PC-9 (cell line): ENCODE measurements around the gene FHL1. TPM values are rescaled to one million over a fixed set of nuclear protein-coding genes. Genes with fewer than 3 reads are reported as not detected.

ENCODE experiments used
- BruUV-seq: library from RNA; stranded (reverse); fragments of 400-500 nt; replicated peaks from 2 replicates; lab custom pipeline; 2021; lab: Mats Ljungman, UMichigan
- CTCF ChIA-PET: fragments of 300-600 bp; sonication (Branson Sonifier 250); formaldehyde crosslinking; loops from one replicate; lab custom pipeline; 2022; ENCODE audit warnings: antibody characterized with exemption; lab: Charles Lee
- POLR2A ChIA-PET: fragments of 300-600 bp; sonication (Branson Sonifier 250); formaldehyde crosslinking; loops from one replicate; lab custom pipeline; 2022; ENCODE audit warnings: antibody characterized with exemption; ENCODE audit not compliant: unreplicated experiment; lab: Charles Lee
- DNase-seq, 2 experiments: peaks; one replicate each; pipeline versions ENCODE4 v3.0.0 to v3.0.0-alpha.2; 2015 to 2022; ENCODE audit warnings: mixed read lengths in 1 of 2
- H2AFZ ChIP-seq: fragments of 200-600 bp; sonication (generic); 2 replicates; pipeline ENCODE4 v1.8.1; 2017; ENCODE audit warnings: antibody characterized with exemption
- H3F3A ChIP-seq: fragments of 200-600 bp; sonication (generic); 2 replicates; pipeline ENCODE4 v1.8.1; 2017; ENCODE audit warnings: antibody characterized with exemption, mild to moderate bottlenecking, low read depth; ENCODE audit not compliant: insufficient read depth
- H3K27ac ChIP-seq: fragments of 200-600 bp; sonication (generic); 2 replicates; pipeline ENCODE4 v1.6.1; 2016; ENCODE audit warnings: mixed run types
- H3K27me3 ChIP-seq: fragments of 200-600 bp; sonication (generic); 2 replicates; pipeline ENCODE4 v1.6.1; 2016; ENCODE audit warnings: low read depth, mixed run types; ENCODE audit not compliant: insufficient read depth
- H3K36me3 ChIP-seq: fragments of 200-600 bp; sonication (generic); 2 replicates; pipeline ENCODE4 v1.6.1; 2016; ENCODE audit warnings: low read depth, mixed run types
- H3K4me1 ChIP-seq: fragments of 200-600 bp; sonication (generic); replicated peaks from 2 replicates; pipeline ENCODE4 v1.6.1; 2016; ENCODE audit warnings: mixed run types; ENCODE audit not compliant: insufficient read depth
- H3K4me2 ChIP-seq: fragments of 200-600 bp; sonication (generic); 2 replicates; pipeline ENCODE4 v1.6.1; 2017; ENCODE audit warnings: mixed run types
- H3K4me3 ChIP-seq: fragments of 200-600 bp; sonication (generic); 2 replicates; pipeline ENCODE4 v1.6.1; 2016; ENCODE audit warnings: mixed run types
- H3K79me2 ChIP-seq: fragments of 200-600 bp; sonication (generic); 2 replicates; pipeline ENCODE4 v1.6.1; 2017; ENCODE audit warnings: low read depth, mixed run types
- H3K9me2 ChIP-seq: fragments of 200-600 bp; sonication (generic); 2 replicates; pipeline ENCODE4 v1.8.1; 2017; ENCODE audit warnings: mild to moderate bottlenecking; ENCODE audit not compliant: insufficient read depth
- H3K9me3 ChIP-seq: fragments of 200-600 bp; sonication (generic); 2 replicates; pipeline ENCODE4 v1.8.1; 2016; ENCODE audit warnings: low read depth; ENCODE audit not compliant: insufficient read depth
- H4K20me1 ChIP-seq: fragments of 200-600 bp; sonication (generic); 2 replicates; pipeline ENCODE4 v1.8.1; 2017; ENCODE audit not compliant: insufficient read depth
- CTCF ChIP-seq: fragments of 200-600 bp; sonication (generic); conservative IDR thresholded peaks from 2 replicates; pipeline ENCODE4 v1.6.1; 2017; ENCODE audit warnings: mixed run types, antibody characterized with exemption, mild to moderate bottlenecking, moderate library complexity
- EZH2 ChIP-seq: fragments of 200-600 bp; sonication (generic); IDR thresholded peaks from 2 replicates; pipeline ENCODE4 v1.8.0; 2017; ENCODE audit warnings: antibody characterized with exemption, low read depth
- intact Hi-C: fragments of 100-400 bp; cut with micrococcal nuclease; formaldehyde crosslinking; loops from one replicate; pipeline ENCODE4 v1.10.0; 2022; ENCODE audit not compliant: unreplicated experiment
- total RNA-seq: library from RNA; stranded (reverse); gene quantifications from 2 replicates; pipeline ENCODE4 v1.2.3, GENCODE V29; 2021

The FHL1 gene
- total RNA-seq, 1 experiment from 2014 or later = 0.65 TPM

- no peak for DNase-seq
- no peaks in the 10 kb centered on the region for H4K20me1 ChIP-seq
- H3K4me2 ChIP-seq = no peak overlapping the region
- TF ChIP-seq CTCF (no peak), EZH2 (no peak)
- CTCF ChIA-PET = interaction anchor here (0.6 kb wide), 1 partner anchor 43 kb away, joined by 3 read pairs; no protein-coding TSS in a partner anchor
- H3K9me2 ChIP-seq = no peaks in the 10 kb centered on the region
- H3F3A ChIP-seq = peaks cover 4% of the 10 kb centered on the region; the same call in 1 of the 2 replicates
- H3K4me3 ChIP-seq = no peak overlapping the region
- POLR2A ChIA-PET = no interaction called here
- no peak overlapping the region for H2AFZ ChIP-seq
- H3K27me3 ChIP-seq = no peaks in the 10 kb centered on the region
- no peaks in the 10 kb centered on the region for H3K36me3 ChIP-seq
- peaks cover 18% of the 10 kb centered on the region for H3K4me1 ChIP-seq
- intact Hi-C loops = no loop called here
- no TSS peak for BruUV-seq
- no peak overlapping the region for H3K27ac ChIP-seq
- no peaks in the 10 kb centered on the region for H3K9me3 ChIP-seq
- no peaks in the 10 kb centered on the region for H3K79me2 ChIP-seq
Observed at GRCh38 chrX:136179133-136179532, 31.8 kb downstream of the FHL1 start.

GRCh38 chrX:136182414-136182813 is 35.1 kb downstream of the FHL1 start:
- TF ChIP-seq EZH2 (no peak), CTCF (no peak)
- H3K4me1 ChIP-seq = peaks cover 20% of the 10 kb centered on the region
- no peaks in the 10 kb centered on the region for H3K36me3 ChIP-seq
- no peak overlapping the region for H3K4me3 ChIP-seq
- H3F3A ChIP-seq = peaks cover 7% of the 10 kb centered on the region; the same call in 1 of the 2 replicates
- no peak overlapping the region for H2AFZ ChIP-seq
- H4K20me1 ChIP-seq = no peaks in the 10 kb centered on the region
- no peak overlapping the region for H3K4me2 ChIP-seq
- POLR2A ChIA-PET = no interaction called here
- intact Hi-C loops = no loop called here
- H3K79me2 ChIP-seq = no peaks in the 10 kb centered on the region
- no peak for DNase-seq
- CTCF ChIA-PET = no interaction called here
- H3K9me3 ChIP-seq = no peaks in the 10 kb centered on the region
- H3K27me3 ChIP-seq = no peaks in the 10 kb centered on the region
- BruUV-seq = no TSS peak
- H3K9me2 ChIP-seq = no peaks in the 10 kb centered on the region
- H3K27ac ChIP-seq = no peak overlapping the region

GRCh38 chrX:136183172-136183571 is 35.8 kb downstream of the FHL1 start:
- H3K4me1 ChIP-seq = peaks cover 20% of the 10 kb centered on the region
- intact Hi-C loops = no loop called here
- H3K9me2 ChIP-seq = no peaks in the 10 kb centered on the region
- BruUV-seq = no TSS peak
- no peaks in the 10 kb centered on the region for H4K20me1 ChIP-seq
- no peak overlapping the region for H2AFZ ChIP-seq
- H3F3A ChIP-seq = peaks cover 7% of the 10 kb centered on the region; the same call in 1 of the 2 replicates
- no peaks in the 10 kb centered on the region for H3K79me2 ChIP-seq
- H3K4me2 ChIP-seq = no peak overlapping the region
- no peaks in the 10 kb centered on the region for H3K27me3 ChIP-seq
- no peaks in the 10 kb centered on the region for H3K9me3 ChIP-seq
- no peak overlapping the region for H3K27ac ChIP-seq
- ChIA-PET CTCF (no interaction called here), POLR2A (no interaction called here)
- H3K4me3 ChIP-seq = no peak overlapping the region
- no peak for TF ChIP-seq CTCF
- TF ChIP-seq EZH2 = no peak
- no peak for DNase-seq
- H3K36me3 ChIP-seq = no peaks in the 10 kb centered on the region
